Vagina (tissue), 2 donors: Measurements from ENCODE around the gene IRF6.

Source experiments
- CTCF ChIP-seq, 3 experiments: fragments of 450-650 bp in 2 of 3; fragments of 200-600 bp in 1 of 3; sonication (generic) in 1 of 3; IDR thresholded peaks; one replicate each; pipeline ENCODE4 v1.5.1; 2017 to 2019; ENCODE audit warnings: antibody characterized with exemption in 3 of 3, mild to moderate bottlenecking in 2 of 3, moderate library complexity in 2 of 3
- POLR2A ChIP-seq, 2 donors: fragments of 450-650 bp; IDR thresholded peaks; one replicate each; pipeline ENCODE4 v1.6.1; 2017; ENCODE audit warnings: antibody characterized with exemption in 2 of 2, mild to moderate bottlenecking in 2 of 2, moderate library complexity in 2 of 2
- POLR2AphosphoS5 ChIP-seq, 2 donors: sonication (generic); formaldehyde crosslinking; IDR thresholded peaks; one replicate each; pipeline ENCODE4 v1.9.0; 2017; ENCODE audit warnings: antibody characterized with exemption in 2 of 2, mild to moderate bottlenecking in 2 of 2, low read depth in 1 of 2; ENCODE audit not compliant: insufficient read depth in 1 of 2

GRCh38 chr1:209780268-209780667 lies 25.7 kb downstream of the IRF6 start:
- no peak for TF ChIP-seq POLR2AphosphoS5 (IDR thresholded peaks at IDR 0.05; ENCODE audit: insufficient read depth in 1 of 2, low read depth in 1 of 2)
- TF ChIP-seq CTCF (IDR thresholded peaks at IDR 0.05), result no peak
- no peak for TF ChIP-seq POLR2A (IDR thresholded peaks at IDR 0.05)
